Measurements from ENCODE around the gene PEX6. TPM values are rescaled to one million over a fixed set of nuclear protein-coding genes. Genes with fewer than 3 reads are reported as not detected.

The PEX6 gene
- total and polyA plus RNA-seq, 2 donors (not counting 3 experiments of a cell fraction or from before 2014, with no cell fraction given), result 9.9 to 11.2 TPM

DNA sequence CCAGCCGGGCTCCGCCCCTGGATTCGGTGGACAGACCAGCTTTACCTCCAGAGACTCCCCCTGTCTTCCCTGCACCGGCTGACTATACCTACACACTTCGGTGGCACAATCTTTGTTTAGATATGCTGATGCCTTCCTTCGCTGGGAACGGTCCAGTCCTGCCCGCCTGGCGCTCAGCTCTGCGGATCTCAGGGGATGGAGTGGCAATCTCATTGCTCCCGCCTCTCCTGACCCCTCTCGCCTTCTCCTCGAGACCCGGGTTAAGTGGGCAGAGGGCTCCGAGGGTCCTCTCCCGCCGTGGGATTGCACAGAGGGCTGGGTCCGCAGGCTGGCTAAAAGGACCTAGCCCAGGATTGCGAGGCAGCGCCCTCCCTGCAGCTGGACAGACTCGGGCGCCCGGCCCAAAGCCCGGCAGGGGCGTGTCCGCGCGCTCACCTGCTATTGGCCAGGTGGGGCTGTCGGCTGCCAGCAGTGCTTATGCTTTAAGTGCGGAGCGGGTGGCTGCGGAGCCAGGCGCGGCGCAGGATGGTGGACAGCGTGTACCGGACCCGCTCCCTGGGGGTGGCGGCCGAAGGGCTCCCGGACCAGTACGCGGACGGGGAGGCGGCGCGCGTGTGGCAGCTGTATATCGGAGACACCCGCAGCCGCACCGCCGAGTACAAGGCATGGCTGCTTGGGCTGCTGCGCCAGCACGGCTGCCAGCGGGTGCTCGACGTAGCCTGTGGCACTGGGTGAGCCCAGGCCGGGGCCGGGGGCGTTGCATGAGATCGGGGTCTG is 18.6 kb downstream of the PEX6 start, which contains the start of gene GNMT:
TSS of gene GNMT (plus strand) at position 512 of the 777 bp plus-strand sequence. CDS start at position 526, 14 bp downstream.
- Histone ChIP-seq H3K9me1 (replicated peaks; ENCODE audit: control insufficient read depth, extremely low read depth, insufficient read depth, low read length) (no peaks in the 10 kb centered on the region), H3K9me3 (replicated peaks; ENCODE audit: control insufficient read depth, insufficient read depth, low read length) (no peaks in the 10 kb centered on the region), H2AFZ (ENCODE audit: low read depth, low read length) (peak within 1 kb of the TSS; percentile 44), H3K9ac (replicated peaks; ENCODE audit: extremely low read depth, insufficient read depth, low read length) (no peak within 1 kb of the TSS), H3K4me2 (ENCODE audit: insufficient read depth, low read length) (peak within 1 kb of the TSS; percentile 72), H3K4me3 (replicated peaks in 1 of 3; ENCODE audit: insufficient read depth in 1 of 3, low read depth in 1 of 3, low read length in 3 of 3) (peak within 1 kb of the TSS; percentile 10 to 38 (median 30)), H3K27ac (ENCODE audit: insufficient read depth, low read depth, low read length) (no peak within 1 kb of the TSS), H3K79me2 (ENCODE audit: control insufficient read depth, insufficient read depth, low read length) (no peaks in the 10 kb centered on the region), H4K20me1 (replicated peaks; ENCODE audit: control insufficient read depth, extremely low read depth, insufficient read depth, low read length) (no peaks in the 10 kb centered on the region), H3K27me3 (ENCODE audit: control insufficient read depth in 2 of 2, insufficient read depth in 2 of 2, low read length in 2 of 2) (no peaks in the 10 kb centered on the region), H3K4me1 (ENCODE audit: control insufficient read depth, extremely low read depth, insufficient read depth, low read length) (peaks cover 10% of the 10 kb centered on the region), H3K36me3 (ENCODE audit: control insufficient read depth in 2 of 2, extremely low read depth in 1 of 2, insufficient read depth in 2 of 2, low read length in 2 of 2) (peaks cover 0 to 9% of the 10 kb centered on the region in 2 experiments)
- BruUV-seq (replicated peaks), result no TSS peak
- FAIRE-seq (no peak), DNase-seq (ENCODE audit: low read depth, low spot score) (peak; percentile 42)
- TF ChIP-seq POLR2A (IDR thresholded peaks at IDR 0.05; ENCODE audit: low read depth, low read length) (no peak), EZH2 (IDR thresholded peaks at IDR 0.05; ENCODE audit: borderline replicate concordance, low read depth, low read length, severe bottlenecking) (peak; percentile 33)
- dilution Hi-C loops (cut with MboI; ENCODE audit: extremely low pct_ligation_motif_present, low sequenced_read_pairs), result no loop called here
- POLR2A ChIA-PET, result no interaction called here
- CTCF ChIA-PET, result interaction anchor here (0.9 to 2.8 kb wide), 2 partner anchors 49 to 183 kb away, joined by 3 to 9 read pairs; no protein-coding TSS in a partner anchor
- intact Hi-C loops (cut with micrococcal nuclease), result loop anchor here (2.0 to 5.0 kb wide), 4 partner anchors 18 to 60 kb away; partner anchors contain the start of genes CNPY3, KLHDC3, MEA1 and PEX6

- TF ChIP-seq EZH2 (IDR thresholded peaks at IDR 0.05; ENCODE audit: borderline replicate concordance, low read depth, low read length, severe bottlenecking), result no peak
- Histone ChIP-seq H3K9ac (replicated peaks; ENCODE audit: extremely low read depth, insufficient read depth, low read length) (no peak overlapping the region), H3K36me3 (ENCODE audit: control insufficient read depth in 2 of 2, extremely low read depth in 1 of 2, insufficient read depth in 2 of 2, low read length in 2 of 2) (peaks cover 0 to 9% of the 10 kb centered on the region in 2 experiments), H3K9me3 (replicated peaks; ENCODE audit: control insufficient read depth, insufficient read depth, low read length) (no peaks in the 10 kb centered on the region), H3K27ac (ENCODE audit: insufficient read depth, low read depth, low read length) (no peak overlapping the region), H4K20me1 (replicated peaks; ENCODE audit: control insufficient read depth, extremely low read depth, insufficient read depth, low read length) (no peaks in the 10 kb centered on the region), H2AFZ (ENCODE audit: low read depth, low read length) (peak overlapping the region; percentile 44), H3K79me2 (ENCODE audit: control insufficient read depth, insufficient read depth, low read length) (no peaks in the 10 kb centered on the region), H3K4me3 (replicated peaks in 1 of 3; ENCODE audit: insufficient read depth in 1 of 3, low read depth in 1 of 3, low read length in 3 of 3) (peak overlapping the region in 2 of 3 experiments; percentile 10 to 38), H3K4me1 (ENCODE audit: control insufficient read depth, extremely low read depth, insufficient read depth, low read length) (peaks cover 10% of the 10 kb centered on the region), H3K9me1 (replicated peaks; ENCODE audit: control insufficient read depth, extremely low read depth, insufficient read depth, low read length) (no peaks in the 10 kb centered on the region), H3K27me3 (ENCODE audit: control insufficient read depth in 2 of 2, insufficient read depth in 2 of 2, low read length in 2 of 2) (no peaks in the 10 kb centered on the region), H3K4me2 (ENCODE audit: insufficient read depth, low read length) (peak overlapping the region; percentile 72)
- dilution Hi-C loops (cut with MboI; ENCODE audit: extremely low pct_ligation_motif_present, low sequenced_read_pairs), result no loop called here
- no TSS peak for BruUV-seq (replicated peaks)
- ChIA-PET POLR2A (no interaction called here), CTCF (interaction anchor here (2.8 kb wide), 1 partner anchor 184 kb away, joined by 9 read pairs; no protein-coding TSS in a partner anchor)
- no peak for DNase-seq (ENCODE audit: low read depth, low spot score)
- intact Hi-C loops (cut with micrococcal nuclease), result loop anchor here (2.0 to 5.0 kb wide), 4 partner anchors 19 to 59 kb away; partner anchors contain the start of genes CNPY3, KLHDC3, MEA1 and PEX6
- no peak for FAIRE-seq
Measured at GRCh38 chr6:42959917-42960242, 19.1 kb downstream of the PEX6 start.

All from endothelial cell of umbilical vein (primary cell).